ENCODE data around the gene ATN1.

The ATN1 gene

DNA sequence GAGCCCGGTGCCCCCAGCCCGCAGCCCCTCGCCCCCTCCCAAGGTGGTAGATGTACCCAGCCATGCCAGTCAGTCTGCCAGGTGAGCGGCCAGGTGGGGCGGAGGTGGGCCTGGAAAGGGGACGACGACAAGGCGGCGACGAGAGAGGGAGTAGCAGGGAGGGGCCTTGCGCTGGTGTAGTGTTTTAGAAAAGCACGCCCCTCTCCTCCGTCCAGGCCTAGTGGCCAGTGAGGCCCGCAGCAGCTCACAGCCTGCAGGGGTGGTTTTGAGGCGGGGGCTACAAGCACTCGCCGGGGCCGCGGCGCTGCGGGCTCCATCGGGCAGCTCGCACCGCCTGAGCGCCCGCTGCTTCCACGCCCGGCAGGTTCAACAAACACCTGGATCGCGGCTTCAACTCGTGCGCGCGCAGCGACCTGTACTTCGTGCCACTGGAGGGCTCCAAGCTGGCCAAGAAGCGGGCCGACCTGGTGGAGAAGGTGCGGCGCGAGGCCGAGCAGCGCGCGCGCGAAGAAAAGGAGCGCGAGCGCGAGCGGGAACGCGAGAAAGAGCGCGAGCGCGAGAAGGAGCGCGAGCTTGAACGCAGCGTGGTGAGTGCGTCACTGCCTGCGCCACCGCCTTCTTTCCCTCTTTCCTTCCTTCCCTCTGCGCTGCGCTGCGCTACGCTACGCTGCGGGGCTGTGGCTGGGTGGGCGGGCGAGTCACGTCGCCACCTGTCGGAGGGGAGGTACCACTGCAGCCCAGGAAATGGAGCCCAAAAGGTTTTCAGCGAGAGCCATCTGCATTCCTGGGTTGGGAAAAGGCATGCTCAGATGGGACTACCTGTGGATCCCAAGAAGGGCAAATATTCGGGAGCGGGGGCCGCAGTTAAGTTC, 10.0 kb downstream of the ATN1 start:
- Histone ChIP-seq H3K36me3 (ENCODE audit: control insufficient read depth, insufficient read depth, low read length) (peaks cover 24% of the 10 kb centered on the region), H3K27me3 (ENCODE audit: control insufficient read depth, insufficient read depth, low read length) (no peaks in the 10 kb centered on the region), H3K9me3 (ENCODE audit: control insufficient read depth, insufficient read depth, low read length) (no peaks in the 10 kb centered on the region), H3K4me3 (ENCODE audit: low read length) (peak overlapping the region; percentile 38; the same call in 1 of the 2 replicates), H3K4me1 (ENCODE audit: control insufficient read depth, insufficient read depth, low read length) (peaks cover 3% of the 10 kb centered on the region), H3K27ac (ENCODE audit: low read length) (no peak overlapping the region)
- peak; percentile 92 for DNase-seq (ENCODE audit: low read depth, low spot score)
- WGBS (ENCODE audit: insufficient coverage, insufficient read length) = no CpG with 5 or more reads among the region's 80 CpGs

DNA sequence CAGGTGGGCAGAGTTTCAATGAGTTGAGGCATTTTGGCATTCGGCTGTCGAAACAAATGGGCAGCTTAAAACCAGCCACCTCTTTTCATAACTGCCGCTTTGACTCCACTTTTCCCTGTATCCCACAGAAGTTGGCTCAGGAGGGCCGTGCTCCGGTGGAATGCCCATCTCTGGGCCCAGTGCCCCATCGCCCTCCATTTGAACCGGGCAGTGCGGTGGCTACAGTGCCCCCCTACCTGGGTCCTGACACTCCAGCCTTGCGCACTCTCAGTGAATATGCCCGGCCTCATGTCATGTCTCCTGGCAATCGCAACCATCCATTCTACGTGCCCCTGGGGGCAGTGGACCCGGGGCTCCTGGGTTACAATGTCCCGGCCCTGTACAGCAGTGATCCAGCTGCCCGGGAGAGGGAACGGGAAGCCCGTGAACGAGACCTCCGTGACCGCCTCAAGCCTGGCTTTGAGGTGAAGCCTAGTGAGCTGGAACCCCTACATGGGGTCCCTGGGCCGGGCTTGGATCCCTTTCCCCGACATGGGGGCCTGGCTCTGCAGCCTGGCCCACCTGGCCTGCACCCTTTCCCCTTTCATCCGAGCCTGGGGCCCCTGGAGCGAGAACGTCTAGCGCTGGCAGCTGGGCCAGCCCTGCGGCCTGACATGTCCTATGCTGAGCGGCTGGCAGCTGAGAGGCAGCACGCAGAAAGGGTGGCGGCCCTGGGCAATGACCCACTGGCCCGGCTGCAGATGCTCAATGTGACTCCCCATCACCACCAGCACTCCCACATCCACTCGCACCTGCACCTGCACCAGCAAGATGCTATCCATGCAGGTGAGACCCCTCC, 10.8 kb downstream of the ATN1 start:
- peaks cover 3% of the 10 kb centered on the region for H3K4me1 ChIP-seq (ENCODE audit: control insufficient read depth, insufficient read depth, low read length)
- WGBS (ENCODE audit: insufficient coverage, insufficient read length) = no CpG with 5 or more reads among the region's 32 CpGs
- DNase-seq (ENCODE audit: low read depth, low spot score) = no peak
- H3K27ac ChIP-seq (ENCODE audit: low read length) = no peak overlapping the region
- H3K27me3 ChIP-seq (ENCODE audit: control insufficient read depth, insufficient read depth, low read length) = no peaks in the 10 kb centered on the region
- peaks cover 24% of the 10 kb centered on the region for H3K36me3 ChIP-seq (ENCODE audit: control insufficient read depth, insufficient read depth, low read length)
- no peaks in the 10 kb centered on the region for H3K9me3 ChIP-seq (ENCODE audit: control insufficient read depth, insufficient read depth, low read length)
- no peak overlapping the region; the same call in 1 of the 2 replicates for H3K4me3 ChIP-seq (ENCODE audit: low read length)

DNA sequence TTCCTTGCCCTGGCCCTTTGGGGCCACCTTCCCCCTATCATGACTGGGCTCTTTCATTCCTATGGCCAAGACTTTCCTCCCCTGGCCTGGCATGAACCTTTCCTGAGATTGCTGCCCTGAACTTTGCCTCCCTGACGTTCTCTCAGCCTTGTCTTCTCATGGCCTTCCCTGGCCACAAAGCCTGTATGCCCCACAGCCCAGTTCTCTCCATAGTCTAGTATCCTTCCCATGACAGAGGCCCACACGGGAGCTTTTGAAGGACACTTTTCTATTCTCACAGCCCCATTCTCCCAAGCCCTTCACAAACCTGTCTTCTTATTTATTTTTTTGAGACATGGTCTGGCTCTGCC, 11.4 kb downstream of the ATN1 start:
- peaks cover 22% of the 10 kb centered on the region for H3K36me3 ChIP-seq (ENCODE audit: control insufficient read depth, insufficient read depth, low read length)
- no peak overlapping the region for H3K27ac ChIP-seq (ENCODE audit: low read length)
- no peaks in the 10 kb centered on the region for H3K9me3 ChIP-seq (ENCODE audit: control insufficient read depth, insufficient read depth, low read length)
- H3K4me3 ChIP-seq (ENCODE audit: low read length) = no peak overlapping the region
- WGBS (ENCODE audit: insufficient coverage, insufficient read length) = no CpG with 5 or more reads among the region's 2 CpGs
- H3K27me3 ChIP-seq (ENCODE audit: control insufficient read depth, insufficient read depth, low read length) = no peaks in the 10 kb centered on the region
- no peak for DNase-seq (ENCODE audit: low read depth, low spot score)
- H3K4me1 ChIP-seq (ENCODE audit: control insufficient read depth, insufficient read depth, low read length) = peaks cover 3% of the 10 kb centered on the region

DNA sequence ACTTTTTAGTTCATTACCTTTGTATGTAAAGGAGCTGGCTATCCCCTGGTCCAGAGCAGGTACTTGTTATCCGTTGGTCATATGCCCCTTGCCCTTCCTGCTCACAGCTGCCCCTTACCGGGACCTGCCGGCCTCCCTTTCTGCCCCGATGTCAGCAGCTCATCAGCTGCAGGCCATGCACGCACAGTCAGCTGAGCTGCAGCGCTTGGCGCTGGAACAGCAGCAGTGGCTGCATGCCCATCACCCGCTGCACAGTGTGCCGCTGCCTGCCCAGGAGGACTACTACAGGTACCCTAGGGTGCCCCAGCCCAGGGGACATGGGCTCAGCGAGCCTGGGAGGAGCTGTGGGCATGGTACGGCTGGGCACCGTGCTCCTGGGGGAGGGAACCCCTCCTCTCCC, 13.5 kb downstream of the ATN1 start:
- no peak for DNase-seq (ENCODE audit: low read depth, low spot score)
- Histone ChIP-seq H3K36me3 (ENCODE audit: control insufficient read depth, insufficient read depth, low read length) (peaks cover 10% of the 10 kb centered on the region; the same call in 1 of the 2 replicates), H3K4me1 (ENCODE audit: control insufficient read depth, insufficient read depth, low read length) (peaks cover 5% of the 10 kb centered on the region), H3K27me3 (ENCODE audit: control insufficient read depth, insufficient read depth, low read length) (no peaks in the 10 kb centered on the region), H3K27ac (ENCODE audit: low read length) (no peak overlapping the region), H3K9me3 (ENCODE audit: control insufficient read depth, insufficient read depth, low read length) (no peaks in the 10 kb centered on the region), H3K4me3 (ENCODE audit: low read length) (no peak overlapping the region)
- WGBS (ENCODE audit: insufficient coverage, insufficient read length) = no CpG with 5 or more reads among the region's 12 CpGs

DNA sequence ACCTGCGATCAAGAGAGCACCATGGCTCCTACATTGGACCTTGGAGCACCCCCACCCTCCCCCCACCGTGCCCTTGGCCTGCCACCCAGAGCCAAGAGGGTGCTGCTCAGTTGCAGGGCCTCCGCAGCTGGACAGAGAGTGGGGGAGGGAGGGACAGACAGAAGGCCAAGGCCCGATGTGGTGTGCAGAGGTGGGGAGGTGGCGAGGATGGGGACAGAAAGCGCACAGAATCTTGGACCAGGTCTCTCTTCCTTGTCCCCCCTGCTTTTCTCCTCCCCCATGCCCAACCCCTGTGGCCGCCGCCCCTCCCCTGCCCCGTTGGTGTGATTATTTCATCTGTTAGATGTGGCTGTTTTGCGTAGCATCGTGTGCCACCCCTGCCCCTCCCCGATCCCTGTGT, 14.0 kb downstream of the ATN1 start:
- Histone ChIP-seq H3K36me3 (ENCODE audit: control insufficient read depth, insufficient read depth, low read length) (peaks cover 10% of the 10 kb centered on the region; the same call in 1 of the 2 replicates), H3K27me3 (ENCODE audit: control insufficient read depth, insufficient read depth, low read length) (no peaks in the 10 kb centered on the region), H3K9me3 (ENCODE audit: control insufficient read depth, insufficient read depth, low read length) (no peaks in the 10 kb centered on the region), H3K27ac (ENCODE audit: low read length) (no peak overlapping the region), H3K4me3 (ENCODE audit: low read length) (no peak overlapping the region), H3K4me1 (ENCODE audit: control insufficient read depth, insufficient read depth, low read length) (peaks cover 4% of the 10 kb centered on the region)
- DNase-seq (ENCODE audit: low read depth, low spot score) = no peak
- no CpG with 5 or more reads among the region's 12 CpGs for WGBS (ENCODE audit: insufficient coverage, insufficient read length)

DNA sequence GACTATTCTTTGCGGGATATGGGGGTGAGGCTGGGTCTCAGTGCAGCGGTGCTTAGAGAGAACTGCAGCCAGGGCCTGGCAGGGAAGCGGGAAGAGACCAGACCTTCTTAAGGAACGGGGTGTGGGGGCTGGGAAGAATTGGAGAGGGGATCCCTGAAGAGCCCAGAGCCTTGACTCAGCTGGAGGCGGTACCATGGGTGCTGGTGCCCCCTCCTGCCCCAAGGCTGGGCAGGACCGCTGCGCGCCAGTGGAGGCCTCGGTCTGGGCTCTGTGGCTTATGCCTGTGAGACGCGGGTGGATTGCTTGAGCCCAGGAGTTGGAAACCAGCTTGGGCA, 14.5 kb downstream of the ATN1 start:
- H3K4me1 ChIP-seq (ENCODE audit: control insufficient read depth, insufficient read depth, low read length) = peaks cover 4% of the 10 kb centered on the region
- H3K27ac ChIP-seq (ENCODE audit: low read length) = no peak overlapping the region
- WGBS (ENCODE audit: insufficient coverage, insufficient read length) = no CpG with 5 or more reads among the region's 11 CpGs
- no peak for DNase-seq (ENCODE audit: low read depth, low spot score)
- H3K36me3 ChIP-seq (ENCODE audit: control insufficient read depth, insufficient read depth, low read length) = peaks cover 10% of the 10 kb centered on the region; the same call in 1 of the 2 replicates
- H3K27me3 ChIP-seq (ENCODE audit: control insufficient read depth, insufficient read depth, low read length) = no peaks in the 10 kb centered on the region
- H3K9me3 ChIP-seq (ENCODE audit: control insufficient read depth, insufficient read depth, low read length) = no peaks in the 10 kb centered on the region
- no peak overlapping the region for H3K4me3 ChIP-seq (ENCODE audit: low read length)

DNA sequence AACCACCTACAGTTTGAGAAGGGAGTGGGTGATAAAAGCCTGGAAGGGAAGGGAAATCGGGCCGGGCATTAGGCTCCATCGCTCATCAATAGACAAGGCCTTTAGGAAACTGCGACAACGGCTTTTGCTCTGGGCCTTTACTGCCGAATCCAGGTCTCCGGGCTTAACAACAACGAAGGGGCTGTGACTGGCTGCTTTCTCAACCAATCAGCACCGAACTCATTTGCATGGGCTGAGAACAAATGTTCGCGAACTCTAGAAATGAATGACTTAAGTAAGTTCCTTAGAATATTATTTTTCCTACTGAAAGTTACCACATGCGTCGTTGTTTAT, 15.6 kb downstream of the ATN1 start:
- peaks cover 4% of the 10 kb centered on the region for H3K4me1 ChIP-seq (ENCODE audit: control insufficient read depth, insufficient read depth, low read length)

DNA sequence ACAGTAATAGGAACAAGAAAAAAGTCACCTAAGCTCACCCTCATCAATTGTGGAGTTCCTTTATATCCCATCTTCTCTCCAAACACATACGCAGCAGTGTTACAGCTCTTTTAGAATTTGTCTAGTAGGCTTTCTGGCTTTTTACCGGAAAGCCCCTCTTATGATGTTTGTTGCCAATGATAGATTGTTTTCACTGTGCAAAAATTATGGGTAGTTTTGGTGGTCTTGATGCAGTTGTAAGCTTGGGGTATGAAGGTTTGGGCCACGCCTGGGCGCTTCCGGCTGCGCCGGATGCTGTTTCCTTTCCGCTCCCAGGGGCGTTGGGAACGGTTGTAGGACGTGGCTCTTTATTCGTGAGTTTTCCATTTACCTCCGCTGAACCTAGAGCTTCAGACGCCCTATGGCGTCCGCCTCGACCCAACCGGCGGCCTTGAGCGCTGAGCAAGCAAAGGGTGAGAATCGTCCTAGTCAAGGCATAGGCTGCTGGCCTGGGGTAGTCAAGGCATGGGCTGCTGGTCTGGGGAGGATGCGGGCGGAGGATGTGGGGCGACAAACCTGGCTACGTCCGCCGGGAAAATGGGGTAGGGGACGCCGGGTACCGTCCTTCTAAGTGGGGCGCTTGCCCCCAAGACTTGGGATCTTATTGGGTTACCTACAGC, 16.1 kb downstream of the ATN1 start, which contains the start of the genes C12orf57 and RNU7-1:
C12orf57 (plus strand) TSS at position 301 of the 659 bp plus-strand sequence; CDS start at position 401, 100 bp downstream.
RNU7-1 (plus strand) TSS at position 95 of the 659 bp plus-strand sequence.
- H3K4me3 ChIP-seq (ENCODE audit: low read length) = peak within 1 kb of the TSS; percentile 78
- peaks cover 9% of the 10 kb centered on the region; the same call in 1 of the 2 replicates for H3K36me3 ChIP-seq (ENCODE audit: control insufficient read depth, insufficient read depth, low read length)
- peak within 1 kb of the TSS; percentile 1 for H3K27ac ChIP-seq (ENCODE audit: low read length)
- no peaks in the 10 kb centered on the region for H3K9me3 ChIP-seq (ENCODE audit: control insufficient read depth, insufficient read depth, low read length)
- peaks cover 4% of the 10 kb centered on the region for H3K4me1 ChIP-seq (ENCODE audit: control insufficient read depth, insufficient read depth, low read length)
- H3K27me3 ChIP-seq (ENCODE audit: control insufficient read depth, insufficient read depth, low read length) = no peaks in the 10 kb centered on the region
- peak; percentile 78 for DNase-seq (ENCODE audit: low read depth, low spot score)
- WGBS (ENCODE audit: insufficient coverage, insufficient read length) = no CpG with 5 or more reads among the region's 31 CpGs

More for the DNA sequence above, 15.6 kb downstream of the ATN1 start:
- Histone ChIP-seq H3K36me3 (ENCODE audit: control insufficient read depth, insufficient read depth, low read length) (peaks cover 10% of the 10 kb centered on the region; the same call in 1 of the 2 replicates), H3K9me3 (ENCODE audit: control insufficient read depth, insufficient read depth, low read length) (no peaks in the 10 kb centered on the region), H3K4me3 (ENCODE audit: low read length) (no peak overlapping the region), H3K27me3 (ENCODE audit: control insufficient read depth, insufficient read depth, low read length) (no peaks in the 10 kb centered on the region), H3K27ac (ENCODE audit: low read length) (no peak overlapping the region)
- WGBS (ENCODE audit: insufficient coverage, insufficient read length) = no CpG with 5 or more reads among the region's 13 CpGs
- peak; percentile 84 for DNase-seq (ENCODE audit: low read depth, low spot score)

DNA sequence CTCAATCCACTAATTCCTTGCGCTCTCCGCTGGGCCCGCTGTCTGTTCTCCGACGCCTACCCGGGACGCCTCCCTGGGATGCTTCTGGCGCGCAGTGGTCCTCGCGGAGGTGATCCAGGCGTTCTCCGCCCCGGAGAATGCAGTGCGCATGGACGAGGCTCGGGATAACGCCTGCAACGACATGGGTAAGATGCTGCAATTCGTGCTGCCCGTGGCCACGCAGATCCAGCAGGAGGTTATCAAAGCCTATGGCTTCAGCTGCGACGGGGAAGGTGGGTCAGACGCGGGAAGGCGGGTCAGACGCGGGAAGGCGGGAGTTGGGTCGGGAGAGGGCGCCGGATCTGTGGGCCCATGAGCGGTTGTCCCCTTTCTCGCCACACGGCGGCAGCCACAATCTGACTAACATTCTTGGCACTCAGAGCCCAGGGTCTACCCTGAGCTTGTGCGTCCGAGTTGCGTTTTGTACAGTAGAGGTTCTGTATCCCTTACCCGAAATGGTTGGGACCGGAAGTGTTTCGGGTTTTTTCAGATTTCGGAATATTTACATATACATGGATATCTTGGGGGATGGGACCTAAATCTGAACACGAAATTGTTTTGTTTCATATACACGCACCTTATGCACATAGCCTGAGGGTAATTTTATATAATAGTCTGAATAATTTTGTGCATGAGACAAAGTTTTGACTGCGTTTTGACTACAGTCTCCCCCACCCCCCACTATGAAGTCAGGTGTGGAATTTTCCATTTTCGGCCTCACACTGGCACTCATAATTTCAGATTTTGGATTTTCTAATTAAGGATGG, 16.8 kb downstream of the ATN1 start:
- Histone ChIP-seq H3K36me3 (ENCODE audit: control insufficient read depth, insufficient read depth, low read length) (peaks cover 7% of the 10 kb centered on the region; the same call in 1 of the 2 replicates), H3K4me1 (ENCODE audit: control insufficient read depth, insufficient read depth, low read length) (peaks cover 4% of the 10 kb centered on the region), H3K9me3 (ENCODE audit: control insufficient read depth, insufficient read depth, low read length) (no peaks in the 10 kb centered on the region), H3K27ac (ENCODE audit: low read length) (peak overlapping the region; percentile 1), H3K4me3 (ENCODE audit: low read length) (peak overlapping the region; percentile 78), H3K27me3 (ENCODE audit: control insufficient read depth, insufficient read depth, low read length) (no peaks in the 10 kb centered on the region)
- DNase-seq (ENCODE audit: low read depth, low spot score) = peak; percentile 89
- WGBS (ENCODE audit: insufficient coverage, insufficient read length) = no CpG with 5 or more reads among the region's 48 CpGs

All from iPS DF 6.9 (cell line).